SIG-M5 treated with dmso at 0.1 percent for 504 hours (cell line): ENCODE results near the gene NDUFAB1.
"Not testable (repeated sequence)": the region's sequence is repeated elsewhere in the genome, so short reads cannot be mapped to it uniquely, and the experiment has no call there.

Experiments used
- DNase-seq: peaks from one replicate; lab custom pipeline; 2025; ENCODE audit not compliant: unreplicated experiment; lab: John Stamatoyannopoulos, UW

NDUFAB1 gene

DNA sequence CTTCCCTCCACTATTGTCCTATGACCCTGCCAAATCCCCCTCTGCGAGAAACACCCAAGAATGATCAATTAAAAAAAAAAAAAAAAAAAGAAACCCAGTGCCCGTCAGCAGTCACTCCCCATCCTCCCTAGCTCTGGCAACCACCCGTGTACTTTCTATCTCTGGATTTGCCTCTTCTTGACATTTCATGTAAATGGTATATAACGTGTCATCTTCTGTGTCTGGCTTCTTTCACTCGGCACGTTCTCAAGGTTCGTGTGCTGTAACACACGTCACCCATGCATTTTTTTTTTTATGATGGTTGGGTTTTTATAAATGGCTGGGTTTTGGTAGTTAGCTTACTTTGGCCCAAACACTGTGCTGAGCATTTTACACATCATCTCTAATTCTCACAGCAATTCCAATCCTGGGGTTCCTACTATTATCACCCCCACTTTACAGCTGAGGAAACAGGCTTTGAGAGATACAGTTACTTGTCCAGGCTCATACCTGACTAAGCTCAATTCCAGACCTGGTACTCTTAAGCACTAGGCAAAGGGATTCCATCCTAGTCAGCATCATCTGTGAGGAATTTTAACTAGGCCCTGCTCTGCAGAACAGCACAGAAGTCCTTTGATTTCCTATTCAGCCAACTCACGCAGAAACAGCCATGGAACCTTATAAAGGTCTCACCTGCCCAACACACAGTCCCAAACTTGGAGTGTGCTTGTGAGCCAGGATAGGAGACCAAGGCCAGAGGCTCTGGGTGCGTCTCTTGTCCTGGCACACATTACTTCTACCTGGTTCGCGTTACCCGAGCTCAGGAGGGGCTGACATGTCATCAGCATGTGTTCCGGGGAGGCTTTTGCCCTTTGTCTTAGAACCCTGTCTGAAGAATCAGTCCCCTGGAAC is 11.7 kb downstream of the NDUFAB1 start:
- DNase-seq: no peak

DNA sequence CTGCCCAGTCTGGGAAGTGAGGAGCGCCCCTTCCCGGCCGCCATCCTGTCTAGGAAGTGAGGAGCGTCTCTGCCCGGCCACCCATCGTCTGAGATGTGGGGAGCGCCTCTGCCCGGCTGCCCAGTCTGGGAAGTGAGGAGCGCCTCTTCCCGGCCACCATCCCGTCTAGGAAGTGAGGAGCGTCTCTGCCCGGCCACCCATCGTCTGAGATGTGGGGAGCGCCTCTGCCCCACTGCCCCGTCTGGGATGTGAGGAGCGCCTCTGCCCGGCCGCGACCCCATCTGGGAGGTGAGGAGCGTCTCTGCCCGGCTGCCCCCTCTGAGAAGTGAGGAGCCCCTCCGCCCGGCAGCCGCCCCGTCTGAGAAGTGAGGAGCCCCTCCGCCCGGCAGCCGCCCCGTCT is 12.8 kb downstream of the NDUFAB1 start:
- DNase-seq: not testable (repeated sequence)

- DNase-seq: no peak
These were observed 14.4 kb downstream of the NDUFAB1 start for GRCh38 chr16:23581764-23582163.

GRCh38 chr16:23580391-23580790 is 15.7 kb downstream of the NDUFAB1 start:
- DNase-seq: no peak

DNA sequence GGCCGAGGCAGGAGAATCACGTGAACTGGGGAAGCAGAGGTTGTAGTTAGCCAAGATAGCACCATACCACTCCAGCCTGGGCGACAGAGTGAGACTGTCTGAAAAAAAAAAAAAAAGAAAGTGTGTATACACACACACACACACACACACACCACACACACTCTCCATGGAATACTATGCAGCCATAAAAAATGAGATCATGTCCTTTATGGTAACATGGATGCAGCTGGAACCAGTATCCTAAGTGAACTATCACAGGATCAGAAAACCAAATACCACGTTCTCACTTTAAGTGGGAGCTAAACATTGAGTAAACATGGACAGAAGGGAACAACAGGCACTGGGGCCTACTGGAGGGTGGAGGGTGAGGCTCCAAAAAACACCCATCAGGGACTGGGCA is 16.7 kb downstream of the NDUFAB1 start:
- no peak for DNase-seq

DNA sequence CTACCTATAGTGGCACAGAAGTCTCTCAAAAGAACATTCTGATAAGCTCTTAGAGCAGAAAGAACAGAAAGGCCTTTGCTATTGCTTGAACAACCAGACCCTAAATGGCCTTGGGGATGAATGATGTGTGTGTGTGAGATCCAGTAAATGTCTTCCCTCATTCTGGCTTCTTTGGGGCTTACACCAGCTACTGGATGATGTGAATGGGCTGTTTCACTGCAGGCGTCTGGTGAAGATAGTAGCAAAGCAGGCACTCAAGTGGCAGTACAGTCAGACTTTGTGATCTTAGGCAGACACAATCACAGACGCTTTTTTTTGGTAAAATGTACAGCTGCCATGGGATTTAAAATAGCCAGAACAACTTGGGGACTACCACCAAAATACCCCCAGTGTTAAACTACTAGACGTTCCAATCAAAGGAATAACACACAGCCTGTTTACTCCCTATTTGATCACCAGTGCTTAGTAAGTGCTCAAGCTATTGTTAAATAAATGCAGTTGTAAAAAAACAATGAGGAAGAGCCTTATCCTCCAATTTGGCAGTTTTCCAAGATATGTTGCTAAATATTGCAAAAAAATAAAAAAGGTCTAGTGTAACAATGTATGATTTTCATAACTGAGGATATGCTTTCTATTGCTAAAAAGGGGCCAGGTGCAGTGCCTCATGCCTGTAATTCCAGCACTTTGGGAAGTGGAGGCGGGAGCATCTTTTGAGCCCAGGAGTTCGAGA is 17.9 kb downstream of the NDUFAB1 start:
- no peak for DNase-seq

GRCh38 chr16:23577493-23577892 is 18.6 kb downstream of the NDUFAB1 start:
- DNase-seq: no peak

DNA sequence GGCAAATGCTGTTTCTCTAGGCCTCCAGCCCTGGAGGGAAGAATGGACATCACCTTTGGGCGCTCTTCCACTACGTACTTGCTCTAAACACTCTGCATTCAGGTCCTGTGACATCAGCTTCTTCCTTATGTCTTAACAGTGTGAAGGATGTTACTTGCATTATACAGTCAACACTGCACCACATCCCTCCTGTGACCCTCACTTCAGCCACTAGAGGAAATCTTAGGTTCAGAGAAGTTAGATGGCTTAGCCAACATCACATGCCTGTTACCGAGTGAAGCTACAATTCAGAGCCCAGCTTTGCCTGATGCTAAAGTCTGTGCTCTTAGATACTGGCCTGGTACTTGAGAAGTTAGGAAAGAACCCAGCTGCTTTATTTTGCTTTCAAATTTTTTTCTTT is 20.3 kb downstream of the NDUFAB1 start:
- no peak for DNase-seq

DNA sequence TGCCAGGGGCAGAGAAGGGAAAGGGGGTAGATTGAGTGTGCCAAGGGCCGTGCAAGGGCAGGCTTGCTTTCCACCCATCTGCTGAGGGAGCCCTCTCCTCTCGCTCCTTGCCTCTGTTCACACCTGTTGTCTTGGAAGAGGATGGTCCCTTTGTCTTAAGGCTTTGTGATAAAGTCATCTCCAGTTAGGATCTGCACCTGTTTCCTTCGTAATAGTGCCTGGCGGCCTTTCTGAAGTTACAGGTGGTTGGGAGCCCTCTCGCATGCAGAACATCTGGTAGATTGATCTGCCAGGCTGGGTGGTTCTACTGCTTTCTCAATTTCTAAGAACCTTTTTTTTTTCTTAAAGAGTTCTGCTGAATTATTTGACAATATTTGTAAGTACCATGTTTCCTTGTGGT is 22.3 kb downstream of the NDUFAB1 start:
- no peak for DNase-seq

DNA sequence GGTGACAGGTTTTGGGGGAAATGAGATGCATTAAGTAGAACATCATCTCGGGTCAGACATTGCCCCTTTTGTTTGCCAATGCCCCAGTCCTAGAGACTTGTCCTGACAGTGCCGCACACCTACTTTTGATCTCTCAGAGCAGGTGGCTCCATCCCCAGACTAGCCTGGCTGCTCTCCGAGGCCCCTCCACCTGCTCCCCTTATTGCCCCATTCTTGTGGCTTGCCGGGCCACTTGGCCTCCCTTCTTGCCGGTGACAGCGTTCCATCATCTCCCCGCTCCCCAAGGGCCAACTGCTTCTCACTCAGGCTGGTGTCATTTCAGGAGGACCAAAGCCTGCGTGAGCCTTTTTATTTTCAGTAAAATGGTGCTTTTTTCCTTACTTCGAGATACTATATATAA is 23.7 kb downstream of the NDUFAB1 start:
- DNase-seq: no peak

- no peak for DNase-seq
These were observed 24.2 kb downstream of the NDUFAB1 start for GRCh38 chr16:23571895-23572294.

DNA sequence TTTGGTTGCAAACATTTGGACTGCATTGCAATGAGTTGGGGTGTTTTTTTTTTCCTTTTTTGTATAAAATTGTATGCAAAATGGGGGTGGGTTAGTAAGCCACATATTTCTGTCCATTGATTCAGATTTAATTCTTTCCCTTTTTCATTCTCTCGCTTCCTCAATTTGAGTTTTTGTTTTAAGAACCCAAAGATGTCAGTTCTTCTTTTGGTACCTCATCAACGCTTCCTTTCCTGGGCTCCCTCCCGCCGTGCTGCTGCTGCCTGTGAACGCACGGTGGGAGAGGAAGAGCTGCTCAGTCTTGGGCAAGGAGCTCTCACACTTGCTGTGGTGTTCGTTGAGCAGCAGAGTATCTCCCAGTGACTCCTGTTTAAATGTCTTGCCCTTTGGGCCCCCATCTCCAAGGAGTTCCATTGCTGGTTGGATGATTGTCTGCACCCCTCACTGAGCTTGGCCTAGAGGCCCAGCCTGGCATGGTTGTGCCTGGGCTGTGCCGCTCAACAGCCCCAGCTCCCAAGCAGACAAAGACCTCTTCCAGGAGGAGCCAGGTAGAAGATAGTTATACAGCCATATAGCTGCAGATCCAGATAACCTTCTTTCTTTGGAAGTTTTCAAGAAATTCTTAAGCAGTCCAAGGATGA is 25.0 kb downstream of the NDUFAB1 start:
- DNase-seq: peak; percentile 90

GRCh38 chr16:23567602-23568001 is 28.5 kb downstream of the NDUFAB1 start:
- no peak for DNase-seq

GRCh38 chr16:23566724-23567123 is 29.4 kb downstream of the NDUFAB1 start:
- DNase-seq: no peak

- no peak for DNase-seq
These were observed 31.3 kb downstream of the NDUFAB1 start for GRCh38 chr16:23564575-23565363.

- DNase-seq: no peak
These were observed 32.9 kb downstream of the NDUFAB1 start for GRCh38 chr16:23563186-23563585.

DNA sequence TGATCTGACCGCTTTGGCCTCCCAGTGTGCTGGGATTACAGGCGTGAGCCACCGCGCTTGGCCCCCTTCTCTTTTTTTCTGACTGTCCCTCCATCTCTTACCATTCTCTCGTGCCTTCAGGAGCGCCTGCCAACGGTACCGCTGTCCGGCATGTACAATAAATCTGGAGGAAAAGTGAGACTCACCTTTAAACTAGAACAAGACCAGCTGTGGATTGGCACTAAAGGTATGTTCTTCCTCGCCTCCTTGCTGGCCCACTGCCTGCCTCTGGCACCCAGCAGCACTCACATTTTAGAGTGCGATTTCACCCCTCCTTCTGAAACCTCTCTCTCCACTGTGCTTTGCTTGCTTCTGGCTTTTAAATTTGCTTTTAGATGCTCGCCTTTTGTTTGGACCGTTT is 33.6 kb downstream of the NDUFAB1 start:
- DNase-seq: no peak

GRCh38 chr16:23561586-23561985 is 34.5 kb downstream of the NDUFAB1 start:
- DNase-seq: no peak

GRCh38 chr16:23557779-23558702 is 38.1 kb downstream of the NDUFAB1 start:
- peak; percentile 6 for DNase-seq
